ENCODE results near the gene EHD1. TPM values are rescaled to one million over a fixed set of nuclear protein-coding genes. Genes with fewer than 3 reads are reported as not detected.

The EHD1 gene
- total and polyA plus RNA-seq, 10 donors = 51.9 to 337 (median 162) TPM

GRCh38 chr11:64891215-64891848, 12.9 kb upstream of the EHD1 start:
- Histone ChIP-seq H3K27me3 (replicated peaks in 1 of 7) (no peaks in the 10 kb centered on the region), H3K36me3 (peaks cover 0 to 20% (median 10%) of the 10 kb centered on the region in 6 donors), H3K4me3 (no peak overlapping the region), H3K27ac (no peak overlapping the region), H3K9me3 (no peaks in the 10 kb centered on the region), H3K4me1 (peaks cover 26 to 65% (median 46%) of the 10 kb centered on the region in 6 donors)
- intact Hi-C loops (cut with DNase I; ENCODE audit: low total_unique reads) = no loop called here
- 91 to 96% (median 95%) methylated on average over 19 to 25 of the region's 25 CpGs for WGBS, 5 donors
- TF ChIP-seq, protein P1, sequence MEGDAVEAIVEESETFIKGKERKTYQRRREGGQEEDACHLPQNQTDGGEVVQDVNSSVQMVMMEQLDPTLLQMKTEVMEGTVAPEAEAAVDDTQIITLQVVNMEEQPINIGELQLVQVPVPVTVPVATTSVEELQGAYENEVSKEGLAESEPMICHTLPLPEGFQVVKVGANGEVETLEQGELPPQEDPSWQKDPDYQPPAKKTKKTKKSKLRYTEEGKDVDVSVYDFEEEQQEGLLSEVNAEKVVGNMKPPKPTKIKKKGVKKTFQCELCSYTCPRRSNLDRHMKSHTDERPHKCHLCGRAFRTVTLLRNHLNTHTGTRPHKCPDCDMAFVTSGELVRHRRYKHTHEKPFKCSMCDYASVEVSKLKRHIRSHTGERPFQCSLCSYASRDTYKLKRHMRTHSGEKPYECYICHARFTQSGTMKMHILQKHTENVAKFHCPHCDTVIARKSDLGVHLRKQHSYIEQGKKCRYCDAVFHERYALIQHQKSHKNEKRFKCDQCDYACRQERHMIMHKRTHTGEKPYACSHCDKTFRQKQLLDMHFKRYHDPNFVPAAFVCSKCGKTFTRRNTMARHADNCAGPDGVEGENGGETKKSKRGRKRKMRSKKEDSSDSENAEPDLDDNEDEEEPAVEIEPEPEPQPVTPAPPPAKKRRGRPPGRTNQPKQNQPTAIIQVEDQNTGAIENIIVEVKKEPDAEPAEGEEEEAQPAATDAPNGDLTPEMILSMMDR (IDR thresholded peaks at IDR 0.05 in 8 of 11, conservative IDR thresholded peaks at IDR 0.05 in 3 of 11) = no peak
- no peak for TF ChIP-seq POLR2A (IDR thresholded peaks at IDR 0.05)
- TF ChIP-seq POLR2AphosphoS5 (IDR thresholded peaks at IDR 0.05) = no peak
- DNase-seq = no peak

DNA sequence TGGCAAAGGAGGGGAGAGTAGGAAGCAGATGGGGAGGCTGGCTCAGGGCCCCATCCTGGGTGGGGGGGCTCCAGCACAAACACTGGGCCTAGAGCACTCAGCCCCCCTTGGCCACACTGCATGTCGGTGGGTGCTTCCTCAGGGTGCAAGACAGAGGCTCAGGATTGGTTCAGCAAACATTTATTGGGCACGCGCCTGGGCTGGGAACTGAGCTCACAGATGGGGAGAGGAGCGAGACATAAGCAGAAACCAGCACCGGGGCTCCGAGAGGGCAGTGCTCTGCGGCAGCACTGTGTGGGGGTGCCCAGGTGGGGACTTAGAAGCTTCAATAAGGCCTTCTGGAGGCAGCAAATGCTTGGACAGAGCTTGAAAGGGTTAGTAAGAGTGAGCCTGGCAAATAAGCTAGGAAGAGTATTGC, 12.1 kb upstream of the EHD1 start:
- H3K27me3 ChIP-seq (replicated peaks in 1 of 7) = no peaks in the 10 kb centered on the region
- TF ChIP-seq, protein P1 (IDR thresholded peaks at IDR 0.05 in 8 of 11, conservative IDR thresholded peaks at IDR 0.05 in 3 of 11) = no peak
- no peak for TF ChIP-seq POLR2AphosphoS5 (IDR thresholded peaks at IDR 0.05)
- no peak for TF ChIP-seq POLR2A (IDR thresholded peaks at IDR 0.05)
- DNase-seq = no peak
- intact Hi-C loops (cut with DNase I; ENCODE audit: low total_unique reads) = no loop called here
- WGBS, 5 donors = 92 to 96% (median 94%) methylated on average over 7 of the region's 7 CpGs
- H3K4me1 ChIP-seq = peaks cover 26 to 73% (median 48%) of the 10 kb centered on the region in 6 donors
- no peak overlapping the region for H3K4me3 ChIP-seq
- H3K27ac ChIP-seq = no peak overlapping the region
- no peaks in the 10 kb centered on the region for H3K9me3 ChIP-seq
- peaks cover 0 to 12% (median 7%) of the 10 kb centered on the region in 6 donors for H3K36me3 ChIP-seq

GRCh38 chr11:64888729-64889511, 10.5 kb upstream of the EHD1 start:
- H3K4me3 ChIP-seq = no peak overlapping the region
- H3K27me3 ChIP-seq (replicated peaks in 1 of 7) = no peaks in the 10 kb centered on the region
- 71 to 88% (median 75%) methylated on average over 9 of the region's 9 CpGs for WGBS, 5 donors
- H3K27ac ChIP-seq = peak overlapping the region in 3 of 8 donors; percentile 80 to 87 (median 85)
- H3K9me3 ChIP-seq = no peaks in the 10 kb centered on the region
- peaks cover 20 to 79% (median 44%) of the 10 kb centered on the region in 6 donors for H3K4me1 ChIP-seq
- TF ChIP-seq POLR2A (IDR thresholded peaks at IDR 0.05) (no peak), POLR2AphosphoS5 (IDR thresholded peaks at IDR 0.05) (no peak)
- TF ChIP-seq, protein P1 (IDR thresholded peaks at IDR 0.05 in 8 of 11, conservative IDR thresholded peaks at IDR 0.05 in 3 of 11) = no peak
- DNase-seq = no peak
- intact Hi-C loops (cut with DNase I; ENCODE audit: low total_unique reads) = no loop called here
- H3K36me3 ChIP-seq = no peaks in the 10 kb centered on the region

- TF ChIP-seq POLR2AphosphoS5 (IDR thresholded peaks at IDR 0.05) = no peak
- no peaks in the 10 kb centered on the region for H3K36me3 ChIP-seq
- intact Hi-C loops (cut with DNase I; ENCODE audit: low total_unique reads) = no loop called here
- peaks cover 16 to 79% (median 39%) of the 10 kb centered on the region in 6 donors for H3K4me1 ChIP-seq
- H3K27me3 ChIP-seq (replicated peaks in 1 of 7) = no peaks in the 10 kb centered on the region
- H3K9me3 ChIP-seq = no peaks in the 10 kb centered on the region
- H3K27ac ChIP-seq = peak overlapping the region in 7 of 8 donors; percentile 61 to 87 (median 76)
- H3K4me3 ChIP-seq = peak overlapping the region in 5 of 8 donors; percentile 18 to 59 (median 25)
- DNase-seq = no peak
- WGBS, 5 donors = 65 to 77% (median 68%) methylated on average over 6 to 8 of the region's 8 CpGs
Observed at GRCh38 chr11:64888406-64888728, 9.9 kb upstream of the EHD1 start.
